ENCODE measurements around the gene PRSS50.
"Not testable (repeated sequence)": the region's sequence is repeated elsewhere in the genome, so short reads cannot be mapped to it uniquely, and the experiment has no call there.

The PRSS50 gene

GRCh38 chr3:46746711-46747110, 29.0 kb upstream of the PRSS50 start:
- H3K9ac ChIP-seq (ENCODE audit: low read length) = no peak overlapping the region
- peaks cover 10% of the 10 kb centered on the region; the same call in 1 of the 2 replicates for H3K4me1 ChIP-seq (ENCODE audit: control insufficient read depth, insufficient read depth, low read length)
- no peak overlapping the region for H3K4me3 ChIP-seq (ENCODE audit: low read depth, low read length)
- no peaks in the 10 kb centered on the region for H3K36me3 ChIP-seq (ENCODE audit: control insufficient read depth, insufficient read depth, low read length)
- no peaks in the 10 kb centered on the region for H3K9me3 ChIP-seq (ENCODE audit: control insufficient read depth, insufficient read depth, low read depth, low read length)
- no peaks in the 10 kb centered on the region for H3K27me3 ChIP-seq (ENCODE audit: control insufficient read depth, insufficient read depth, low read length)
- no peak overlapping the region for H3K27ac ChIP-seq (ENCODE audit: low read depth, low read length)

GRCh38 chr3:46742992-46743585, 25.4 kb upstream of the PRSS50 start:
- H3K27me3 ChIP-seq (ENCODE audit: control insufficient read depth, insufficient read depth, low read length) = no peaks in the 10 kb centered on the region
- no peak overlapping the region for H3K4me3 ChIP-seq (ENCODE audit: low read depth, low read length)
- H3K4me1 ChIP-seq (ENCODE audit: control insufficient read depth, insufficient read depth, low read length) = peaks cover 9% of the 10 kb centered on the region; the same call in 1 of the 2 replicates
- no peak overlapping the region for H3K9ac ChIP-seq (ENCODE audit: low read length)
- H3K36me3 ChIP-seq (ENCODE audit: control insufficient read depth, insufficient read depth, low read length) = no peaks in the 10 kb centered on the region
- H3K27ac ChIP-seq (ENCODE audit: low read depth, low read length) = no peak overlapping the region
- H3K9me3 ChIP-seq (ENCODE audit: control insufficient read depth, insufficient read depth, low read depth, low read length) = no peaks in the 10 kb centered on the region

GRCh38 chr3:46739565-46739964, 21.9 kb upstream of the PRSS50 start:
- H3K27ac ChIP-seq (ENCODE audit: low read depth, low read length); H3K4me1 ChIP-seq (ENCODE audit: control insufficient read depth, insufficient read depth, low read length); H3K27me3 ChIP-seq (ENCODE audit: control insufficient read depth, insufficient read depth, low read length); H3K36me3 ChIP-seq (ENCODE audit: control insufficient read depth, insufficient read depth, low read length); H3K9me3 ChIP-seq (ENCODE audit: control insufficient read depth, insufficient read depth, low read depth, low read length); H3K4me3 ChIP-seq (ENCODE audit: low read depth, low read length); H3K9ac ChIP-seq (ENCODE audit: low read length): not testable (repeated sequence)

GRCh38 chr3:46737329-46737731, 19.7 kb upstream of the PRSS50 start:
- Histone ChIP-seq H3K4me1 (ENCODE audit: control insufficient read depth, insufficient read depth, low read length) (no peaks in the 10 kb centered on the region), H3K36me3 (ENCODE audit: control insufficient read depth, insufficient read depth, low read length) (no peaks in the 10 kb centered on the region), H3K27ac (ENCODE audit: low read depth, low read length) (no peak overlapping the region), H3K4me3 (ENCODE audit: low read depth, low read length) (no peak overlapping the region), H3K9ac (ENCODE audit: low read length) (no peak overlapping the region), H3K9me3 (ENCODE audit: control insufficient read depth, insufficient read depth, low read depth, low read length) (no peaks in the 10 kb centered on the region), H3K27me3 (ENCODE audit: control insufficient read depth, insufficient read depth, low read length) (no peaks in the 10 kb centered on the region)

GRCh38 chr3:46736006-46736872, 18.6 kb upstream of the PRSS50 start:
- Histone ChIP-seq H3K27me3 (ENCODE audit: control insufficient read depth, insufficient read depth, low read length) (no peaks in the 10 kb centered on the region), H3K27ac (ENCODE audit: low read depth, low read length) (no peak overlapping the region), H3K9me3 (ENCODE audit: control insufficient read depth, insufficient read depth, low read depth, low read length) (no peaks in the 10 kb centered on the region), H3K4me1 (ENCODE audit: control insufficient read depth, insufficient read depth, low read length) (no peaks in the 10 kb centered on the region), H3K9ac (ENCODE audit: low read length) (no peak overlapping the region), H3K36me3 (ENCODE audit: control insufficient read depth, insufficient read depth, low read length) (no peaks in the 10 kb centered on the region), H3K4me3 (ENCODE audit: low read depth, low read length) (no peak overlapping the region)

GRCh38 chr3:46734773-46735172, 17.1 kb upstream of the PRSS50 start:
- no peak overlapping the region for H3K9ac ChIP-seq (ENCODE audit: low read length)
- H3K27me3 ChIP-seq (ENCODE audit: control insufficient read depth, insufficient read depth, low read length) = no peaks in the 10 kb centered on the region
- no peaks in the 10 kb centered on the region for H3K36me3 ChIP-seq (ENCODE audit: control insufficient read depth, insufficient read depth, low read length)
- no peak overlapping the region for H3K4me3 ChIP-seq (ENCODE audit: low read depth, low read length)
- H3K27ac ChIP-seq (ENCODE audit: low read depth, low read length) = no peak overlapping the region
- H3K4me1 ChIP-seq (ENCODE audit: control insufficient read depth, insufficient read depth, low read length) = no peaks in the 10 kb centered on the region
- no peaks in the 10 kb centered on the region for H3K9me3 ChIP-seq (ENCODE audit: control insufficient read depth, insufficient read depth, low read depth, low read length)

GRCh38 chr3:46733026-46733800, 15.5 kb upstream of the PRSS50 start:
- no peak overlapping the region for H3K27ac ChIP-seq (ENCODE audit: low read depth, low read length)
- no peaks in the 10 kb centered on the region for H3K36me3 ChIP-seq (ENCODE audit: control insufficient read depth, insufficient read depth, low read length)
- no peaks in the 10 kb centered on the region for H3K9me3 ChIP-seq (ENCODE audit: control insufficient read depth, insufficient read depth, low read depth, low read length)
- H3K27me3 ChIP-seq (ENCODE audit: control insufficient read depth, insufficient read depth, low read length) = no peaks in the 10 kb centered on the region
- H3K4me1 ChIP-seq (ENCODE audit: control insufficient read depth, insufficient read depth, low read length) = 0 out of 2 replicates have a peak, but pooled peaks cover 4% of the 10 kb centered on the region
- no peak overlapping the region for H3K4me3 ChIP-seq (ENCODE audit: low read depth, low read length)
- no peak overlapping the region for H3K9ac ChIP-seq (ENCODE audit: low read length)

GRCh38 chr3:46731795-46732194, 14.1 kb upstream of the PRSS50 start:
- H3K27ac ChIP-seq (ENCODE audit: low read depth, low read length) = no peak overlapping the region

GRCh38 chr3:46730819-46731218, 13.2 kb upstream of the PRSS50 start:
- H3K36me3 ChIP-seq (ENCODE audit: control insufficient read depth, insufficient read depth, low read length) = no peaks in the 10 kb centered on the region
- no peaks in the 10 kb centered on the region for H3K27me3 ChIP-seq (ENCODE audit: control insufficient read depth, insufficient read depth, low read length)
- no peak overlapping the region for H3K27ac ChIP-seq (ENCODE audit: low read depth, low read length)
- H3K4me3 ChIP-seq (ENCODE audit: low read depth, low read length) = no peak overlapping the region
- 0 out of 2 replicates have a peak, but pooled peaks cover 7% of the 10 kb centered on the region for H3K4me1 ChIP-seq (ENCODE audit: control insufficient read depth, insufficient read depth, low read length)
- no peaks in the 10 kb centered on the region for H3K9me3 ChIP-seq (ENCODE audit: control insufficient read depth, insufficient read depth, low read depth, low read length)
- H3K9ac ChIP-seq (ENCODE audit: low read length) = no peak overlapping the region

More at GRCh38 chr3:46731795-46732194, 14.1 kb upstream of the PRSS50 start:
- H3K9ac ChIP-seq (ENCODE audit: low read length) = no peak overlapping the region
- H3K4me1 ChIP-seq (ENCODE audit: control insufficient read depth, insufficient read depth, low read length) = 0 out of 2 replicates have a peak, but pooled peaks cover 7% of the 10 kb centered on the region
- no peaks in the 10 kb centered on the region for H3K36me3 ChIP-seq (ENCODE audit: control insufficient read depth, insufficient read depth, low read length)
- H3K9me3 ChIP-seq (ENCODE audit: control insufficient read depth, insufficient read depth, low read depth, low read length) = no peaks in the 10 kb centered on the region
- no peak overlapping the region for H3K4me3 ChIP-seq (ENCODE audit: low read depth, low read length)
- H3K27me3 ChIP-seq (ENCODE audit: control insufficient read depth, insufficient read depth, low read length) = no peaks in the 10 kb centered on the region

GRCh38 chr3:46729038-46729437, 11.4 kb upstream of the PRSS50 start:
- H3K27ac ChIP-seq (ENCODE audit: low read depth, low read length) = no peak overlapping the region
- H3K4me1 ChIP-seq (ENCODE audit: control insufficient read depth, insufficient read depth, low read length) = 0 out of 2 replicates have a peak, but pooled peaks cover 7% of the 10 kb centered on the region
- no peaks in the 10 kb centered on the region for H3K27me3 ChIP-seq (ENCODE audit: control insufficient read depth, insufficient read depth, low read length)
- H3K9me3 ChIP-seq (ENCODE audit: control insufficient read depth, insufficient read depth, low read depth, low read length) = no peaks in the 10 kb centered on the region
- no peak overlapping the region for H3K4me3 ChIP-seq (ENCODE audit: low read depth, low read length)
- no peak overlapping the region for H3K9ac ChIP-seq (ENCODE audit: low read length)
- no peaks in the 10 kb centered on the region for H3K36me3 ChIP-seq (ENCODE audit: control insufficient read depth, insufficient read depth, low read length)
